H1 (cell line): ENCODE data around the gene PPP1R27. TPM values are rescaled to one million over a fixed set of nuclear protein-coding genes. Genes with fewer than 3 reads are reported as not detected.

ENCODE experiments used
- CTCF ChIA-PET: fragments of 300-600 bp; sonication (Branson Sonifier 250); formaldehyde crosslinking; loops from one replicate; lab custom pipeline; 2021; ENCODE audit not compliant: partially characterized antibody; lab: Charles Lee
- POLR2A ChIA-PET: fragments of 300-600 bp; sonication (Branson Sonifier 250); formaldehyde crosslinking; loops from one replicate; lab custom pipeline; 2021; ENCODE audit warnings: inconsistent platforms; ENCODE audit not compliant: partially characterized antibody; lab: Charles Lee
- DNase-seq, 2 experiments: peaks; one replicate each; pipeline versions ENCODE4 v3.0.0 to v3.0.0-alpha.2; 2010 to 2022; ENCODE audit warnings: low spot score in 2 of 2, low read depth in 1 of 2, mixed read lengths in 1 of 2
- FAIRE-seq: peaks from 2 replicates; lab custom pipeline; 2011; peaks lifted over from hg19 to GRCh38; lab: Jason Lieb, UNC
- H2AFZ ChIP-seq: 2 replicates; pipeline ENCODE4 v1.8.1; 2012; ENCODE audit warnings: low read length, inconsistent platforms
- H2AK5ac ChIP-seq: 2 replicates; pipeline ENCODE4 v1.6.1; 2013; ENCODE audit warnings: low read depth, low read length
- H2BK120ac ChIP-seq: replicated peaks from 2 replicates; pipeline ENCODE3; 2013; ENCODE audit warnings: low read depth, low read length, inconsistent platforms
- H2BK12ac ChIP-seq: 2 replicates; pipeline ENCODE4 v1.6.1; 2013; ENCODE audit warnings: low read depth, low read length
- H2BK15ac ChIP-seq: 2 replicates; pipeline ENCODE4 v1.6.1; 2013; ENCODE audit warnings: low read length
- H2BK20ac ChIP-seq: 2 replicates; pipeline ENCODE4 v1.6.1; 2013; ENCODE audit warnings: low read length
- H2BK5ac ChIP-seq: 2 replicates; pipeline ENCODE4 v1.6.1; 2013; ENCODE audit warnings: low read depth, low read length
- H3K14ac ChIP-seq: 2 replicates; pipeline ENCODE4 v1.6.1; 2013; ENCODE audit warnings: inconsistent platforms; ENCODE audit not compliant: insufficient read length
- H3K18ac ChIP-seq: 2 replicates; pipeline ENCODE4 v1.6.1; 2013; ENCODE audit warnings: low read length; ENCODE audit errors: extremely low read depth
- H3K23ac ChIP-seq: 2 replicates; pipeline ENCODE4 v1.6.1; 2013; ENCODE audit warnings: inconsistent platforms; ENCODE audit not compliant: insufficient read length
- H3K23me2 ChIP-seq: 2 replicates; pipeline ENCODE4 v1.6.1; 2013; ENCODE audit warnings: low read depth, low read length
- H3K27ac ChIP-seq: 2 replicates; pipeline ENCODE4 v1.6.1; 2011; ENCODE audit warnings: low read depth, low read length, inconsistent platforms
- H3K27me3 ChIP-seq, 4 experiments: replicated peaks in 1 of 4; 1 replicate in 1 of 4; 2 replicates in 3 of 4; pipeline versions ENCODE4 v1.6.1 to v1.8.1; 2011 to 2013; ENCODE audit warnings: low read length in 3 of 4, mild to moderate bottlenecking in 3 of 4, inconsistent platforms in 2 of 4, mixed read lengths in 2 of 4, moderate library complexity in 1 of 4; ENCODE audit not compliant: control insufficient read depth in 3 of 4, insufficient read depth in 3 of 4; ENCODE audit errors: extremely low read depth in 1 of 4
- H3K36me3 ChIP-seq, 4 experiments: 2 replicates each; pipeline versions ENCODE4 v1.6.1 to v1.8.1; 2011 to 2013; ENCODE audit warnings: mild to moderate bottlenecking in 4 of 4, low read length in 3 of 4, moderate library complexity in 2 of 4, control low read depth in 1 of 4, inconsistent platforms in 1 of 4; ENCODE audit not compliant: insufficient read depth in 4 of 4, control insufficient read depth in 2 of 4
- H3K4ac ChIP-seq: replicated peaks from 2 replicates; pipeline ENCODE3; 2013; ENCODE audit warnings: low read length, low read depth, mixed read lengths, inconsistent platforms; ENCODE audit not compliant: insufficient read length
- H3K4me1 ChIP-seq, 4 experiments: replicated peaks in 1 of 4; 1 replicate in 1 of 4; 2 replicates in 3 of 4; pipeline versions ENCODE4 v1.6.1 to v1.8.1; 2011 to 2013; ENCODE audit warnings: low read length in 3 of 4, inconsistent platforms in 2 of 4, mixed read lengths in 1 of 4; ENCODE audit not compliant: insufficient read depth in 4 of 4, control insufficient read depth in 3 of 4
- H3K4me2 ChIP-seq, 2 experiments: 2 replicates each; pipeline versions ENCODE4 v1.6.1 to v1.8.1; 2011 to 2013; ENCODE audit warnings: low read depth in 2 of 2, low read length in 2 of 2, control low read depth in 1 of 2, inconsistent platforms in 1 of 2, mild to moderate bottlenecking in 1 of 2; ENCODE audit not compliant: insufficient read depth in 1 of 2
- H3K4me3 ChIP-seq, 4 experiments: fragments of 200-600, 300-600 bp in 1 of 4; sonication (generic), shearing (Covaris generic), sonication (Bioruptor Twin) in 1 of 4; 2 replicates each; pipeline versions ENCODE4 v1.5.1 to v1.8.1; 2011 to 2016; ENCODE audit warnings: low read length in 4 of 4, low read depth in 3 of 4, control low read depth in 2 of 4, inconsistent platforms in 2 of 4, mild to moderate bottlenecking in 2 of 4, mixed read lengths in 1 of 4, moderate library complexity in 1 of 4; ENCODE audit not compliant: insufficient read depth in 2 of 4; ENCODE audit errors: extremely low read depth in 1 of 4
- H3K56ac ChIP-seq: replicated peaks from 2 replicates; pipeline ENCODE3; 2013; ENCODE audit warnings: low read depth, mild to moderate bottlenecking, mixed read lengths, low read length, inconsistent platforms; ENCODE audit not compliant: insufficient read length
- H3K79me1 ChIP-seq: 2 replicates; pipeline ENCODE4 v1.6.1; 2013; ENCODE audit warnings: low read depth, low read length, control low read depth
- H3K79me2 ChIP-seq, 2 experiments: 2 replicates each; pipeline versions ENCODE4 v1.6.1 to v1.8.1; 2012 to 2013; ENCODE audit warnings: low read length in 2 of 2, mild to moderate bottlenecking in 2 of 2, inconsistent platforms in 1 of 2; ENCODE audit not compliant: insufficient read depth in 2 of 2, control insufficient read depth in 1 of 2
- H3K9ac ChIP-seq, 4 experiments: replicated peaks in 1 of 4; 1 replicate in 1 of 4; 2 replicates in 3 of 4; pipeline versions ENCODE4 v1.6.1 to v1.8.1; 2011 to 2013; ENCODE audit warnings: low read depth in 3 of 4, low read length in 3 of 4, control low read depth in 2 of 4, mild to moderate bottlenecking in 2 of 4, moderate library complexity in 2 of 4, inconsistent platforms in 1 of 4; ENCODE audit errors: extremely low read depth in 1 of 4
- H3K9me3 ChIP-seq, 2 experiments: 2 replicates each; pipeline versions ENCODE4 v1.6.1 to v1.8.1; 2012 to 2013; ENCODE audit warnings: mild to moderate bottlenecking in 2 of 2, moderate library complexity in 2 of 2, control low read depth in 1 of 2, inconsistent platforms in 1 of 2, low read depth in 1 of 2, low read length in 1 of 2, mixed read lengths in 1 of 2; ENCODE audit not compliant: insufficient read depth in 2 of 2
- H4K20me1 ChIP-seq, 2 experiments: replicated peaks in 1 of 2; 2 replicates each; pipeline versions ENCODE3 to v1.8.1; 2011 to 2013; ENCODE audit warnings: inconsistent platforms in 2 of 2, low read length in 2 of 2, mild to moderate bottlenecking in 1 of 2; ENCODE audit not compliant: insufficient read depth in 2 of 2, control insufficient read depth in 1 of 2
- H4K5ac ChIP-seq: 2 replicates; pipeline ENCODE4 v1.6.1; 2013; ENCODE audit warnings: low read length, low read depth, mixed read lengths, inconsistent platforms; ENCODE audit not compliant: insufficient read length
- H4K8ac ChIP-seq: 2 replicates; pipeline ENCODE4 v1.8.0; 2013; ENCODE audit warnings: mild to moderate bottlenecking, moderate library complexity, low read length, inconsistent platforms; ENCODE audit not compliant: insufficient read depth; ENCODE audit errors: extremely low read depth
- H4K91ac ChIP-seq: replicated peaks from 2 replicates; pipeline ENCODE3; 2013; ENCODE audit warnings: low read length, mixed read lengths, inconsistent platforms; ENCODE audit not compliant: insufficient read length
- ATF2 ChIP-seq: IDR thresholded peaks from 2 replicates; pipeline ENCODE4 v1.6.1; 2012; ENCODE audit warnings: low read length, inconsistent platforms
- CREB1 ChIP-seq: IDR thresholded peaks from 2 replicates; pipeline ENCODE4 v1.6.1; 2012; ENCODE audit warnings: inconsistent platforms
- JUND ChIP-seq: IDR thresholded peaks from 2 replicates; pipeline ENCODE4 v1.6.1; 2011; ENCODE audit warnings: mild to moderate bottlenecking, improper control_type of control experiment, low read length
- POU5F1 ChIP-seq: IDR thresholded peaks from 2 replicates; pipeline ENCODE4 v1.6.1; 2011; ENCODE audit warnings: low read depth, mild to moderate bottlenecking, low read length, moderate library complexity
- RAD21 ChIP-seq, 2 experiments: IDR thresholded peaks in 1 of 2; conservative IDR thresholded peaks in 1 of 2; 2 replicates each; pipeline ENCODE4 v1.6.1; 2011; ENCODE audit warnings: low read depth in 2 of 2, low read length in 2 of 2, improper control_type of control experiment in 1 of 2, inconsistent platforms in 1 of 2, mild to moderate bottlenecking in 1 of 2, moderate library complexity in 1 of 2
- RFX5 ChIP-seq: IDR thresholded peaks from 2 replicates; pipeline ENCODE4 v1.6.1; 2011; ENCODE audit warnings: low read depth, low read length, improper control_type of control experiment, borderline replicate concordance
- SIX5 ChIP-seq: IDR thresholded peaks from 2 replicates; pipeline ENCODE4 v1.6.1; 2011; ENCODE audit warnings: mild to moderate bottlenecking, low read depth, low read length
- SP1 ChIP-seq: IDR thresholded peaks from 2 replicates; pipeline ENCODE4 v1.6.1; 2011; ENCODE audit warnings: low read depth, low read length
- SP2 ChIP-seq: IDR thresholded peaks from 2 replicates; pipeline ENCODE4 v1.6.1; 2012; ENCODE audit warnings: mild to moderate bottlenecking, low read length, inconsistent platforms
- WGBS, 2 experiments: shearing (Covaris generic) in 1 of 2; methylation state at CpG; one replicate each; pipeline versions ENCODE4 v1.1.6 to v1.1.7; 2013 to 2015; ENCODE audit warnings: low lambda C conversion rate in 2 of 2, mixed read lengths in 2 of 2, inconsistent platforms in 1 of 2, low coverage in 1 of 2, missing lambda C conversion rate in 1 of 2; ENCODE audit not compliant: insufficient replicate concordance in 2 of 2, insufficient coverage in 1 of 2, insufficient read length in 1 of 2; ENCODE audit errors: extremely low coverage in 1 of 2, missing lambda C conversion rate in 1 of 2; 5-methylcytosine and 5-hydroxymethylcytosine counted together
- polyA plus RNA-seq, 7 experiments: library from polyadenylated mRNA; depleted of rRNA in 3 of 7; stranded (reverse) in 5 of 7; unstranded in 2 of 7; fragments of >200 nt in 5 of 7; fragments of 200-250 nt in 2 of 7; gene quantifications; 1 replicate in 5 of 7; 2 replicates in 1 of 7; 4 replicates in 1 of 7; pipeline versions ENCODE4 v1.2.1 to v1.2.3, GENCODE V29; 2011 to 2013; ENCODE audit warnings: missing spikeins in 2 of 7, mixed read lengths in 2 of 7
- total RNA-seq: library from RNA; stranded (reverse); fragmentation: NEBNext Ultra II Directional; extraction: Animal tissue kit (Norgen Biotek cat#: 25700); gene quantifications from 2 replicates; pipeline ENCODE4 v1.2.1, GENCODE V29; 2021
- TF ChIP-seq, protein P1 (sequence below): IDR thresholded peaks from 2 replicates; pipeline ENCODE4 v1.6.1; 2012; ENCODE audit warnings: inconsistent platforms

PPP1R27 gene
- total and polyA plus RNA-seq, 2 of the 8 experiments (the other 6 are each of a cell fraction or from before 2014, with no cell fraction given), result 0.27 TPM; not detected in 1

- 90% methylated on average over 21 of the region's 42 CpGs; no CpG with 5 or more reads in 1 of the 2 experiments for WGBS, 2 experiments
- no peak overlapping the region for H3K23ac ChIP-seq
- no peaks in the 10 kb centered on the region for H3K4me1 ChIP-seq
- H2BK5ac ChIP-seq, result no peak overlapping the region
- H2BK12ac ChIP-seq, result no peak overlapping the region
- H3K4me2 ChIP-seq, result no peak overlapping the region
- no peak overlapping the region for H3K4me3 ChIP-seq
- no peak for FAIRE-seq
- H3K18ac ChIP-seq, result no peak overlapping the region
- CTCF ChIA-PET, result interaction anchor here (1.0 to 2.8 kb wide), 5 partner anchors 8 to 85 kb away, joined by 3 to 9 read pairs (median 3); no protein-coding TSS in a partner anchor
- POLR2A ChIA-PET, result interaction anchor here (1.1 to 1.8 kb wide), 3 partner anchors 9 to 102 kb away, joined by 3 to 6 read pairs (median 4); no protein-coding TSS in a partner anchor
- H3K79me2 ChIP-seq, result no peaks in the 10 kb centered on the region
- no peak overlapping the region for H3K4ac ChIP-seq
- H3K79me1 ChIP-seq, result no peaks in the 10 kb centered on the region
- H3K14ac ChIP-seq, result no peak overlapping the region
- no peak overlapping the region for H3K9ac ChIP-seq
- H2AFZ ChIP-seq, result no peak overlapping the region
- H2AK5ac ChIP-seq, result no peak overlapping the region
- H3K56ac ChIP-seq, result no peak overlapping the region
- peaks cover 0 to 10% (median 4%) of the 10 kb centered on the region in 4 experiments; a peak in 5 of 7 replicates for H3K27me3 ChIP-seq
- no peak overlapping the region for H2BK20ac ChIP-seq
- no peak overlapping the region for H4K91ac ChIP-seq
- TF ChIP-seq, protein P1, sequence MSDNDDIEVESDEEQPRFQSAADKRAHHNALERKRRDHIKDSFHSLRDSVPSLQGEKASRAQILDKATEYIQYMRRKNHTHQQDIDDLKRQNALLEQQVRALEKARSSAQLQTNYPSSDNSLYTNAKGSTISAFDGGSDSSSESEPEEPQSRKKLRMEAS, result no peak
- TF ChIP-seq POU5F1 (no peak), JUND (no peak), SP1 (no peak), RFX5 (no peak), ATF2 (no peak), SP2 (no peak), SIX5 (no peak), RAD21 (IDR thresholded peaks at IDR 0.05 in 1 of 2, conservative IDR thresholded peaks at IDR 0.05 in 1 of 2; ENCODE audit: low read depth in 2 of 2, low read length in 2 of 2) (no peak), CREB1 (no peak)
- TF ChIP-seq, all 59 proteins: peak for 0
- H3K23me2 ChIP-seq, result no peaks in the 10 kb centered on the region
- peaks cover 0 to 2% of the 10 kb centered on the region in 2 experiments for H4K20me1 ChIP-seq
- H4K8ac ChIP-seq, result no peak overlapping the region
- H2BK15ac ChIP-seq, result no peak overlapping the region
- DNase-seq, result no peak
- H3K36me3 ChIP-seq, result no peaks in the 10 kb centered on the region
- H2BK120ac ChIP-seq, result no peak overlapping the region
- H3K9me3 ChIP-seq, result no peaks in the 10 kb centered on the region
- no peak overlapping the region for H4K5ac ChIP-seq
- H3K27ac ChIP-seq, result no peak overlapping the region
These were observed 23.8 kb downstream of the PPP1R27 start for GRCh38 chr17:81810892-81811704.
